A673 (cell line): ENCODE measurements around the gene CBFA2T3. TPM values are rescaled to one million over a fixed set of nuclear protein-coding genes. Genes with fewer than 3 reads are reported as not detected.
A peak's percentile ranks its signal among the peaks of the same experiment; 100 is the strongest.

Experiments
- BruUV-seq: library from RNA; stranded (reverse); fragments of 400-500 nt; replicated peaks from 2 replicates; lab custom pipeline; 2021; lab: Mats Ljungman, UMichigan
- CTCF ChIA-PET: fragments of 300-600 bp; sonication (Branson Sonifier 250); formaldehyde crosslinking; loops from one replicate; lab custom pipeline; 2022; ENCODE audit warnings: antibody characterized with exemption; lab: Charles Lee
- POLR2A ChIA-PET: fragments of 300-600 bp; sonication (Branson Sonifier 250); formaldehyde crosslinking; loops from one replicate; lab custom pipeline; 2022; ENCODE audit warnings: antibody characterized with exemption; ENCODE audit not compliant: low non-redundant PET; lab: Charles Lee
- DNase-seq: peaks from one replicate; pipeline ENCODE4 v3.0.0-alpha.2; 2015; ENCODE audit warnings: low spot score
- H3K27ac ChIP-seq: fragments of 200-600 bp; sonication (generic); 2 replicates; pipeline ENCODE4 v1.5.1; 2016; ENCODE audit warnings: mixed run types, low read depth, mild to moderate bottlenecking, mixed read lengths, antibody characterized with exemption, low read length; ENCODE audit not compliant: poor library complexity, severe bottlenecking
- H3K27me3 ChIP-seq: fragments of 200-600 bp; sonication (generic); replicated peaks from 2 replicates; pipeline ENCODE4 v1.6.1; 2017; ENCODE audit warnings: mixed run types, low read depth, mild to moderate bottlenecking, mixed read lengths, antibody characterized with exemption, low read length; ENCODE audit not compliant: insufficient read depth, poor library complexity
- H3K36me3 ChIP-seq: fragments of 200-600 bp; sonication (generic); 2 replicates; pipeline ENCODE4 v1.6.1; 2016; ENCODE audit warnings: mixed run types, mild to moderate bottlenecking, mixed read lengths, antibody characterized with exemption, low read length; ENCODE audit not compliant: insufficient read depth, poor library complexity, severe bottlenecking
- H3K4me1 ChIP-seq: fragments of 200-600 bp; sonication (generic); 2 replicates; pipeline ENCODE4 v1.6.1; 2017; ENCODE audit warnings: mixed run types, mild to moderate bottlenecking, mixed read lengths, antibody characterized with exemption, low read length; ENCODE audit not compliant: insufficient read depth, poor library complexity, severe bottlenecking
- H3K4me3 ChIP-seq: fragments of 200-600 bp; sonication (generic); 2 replicates; pipeline ENCODE4 v1.5.1; 2016; ENCODE audit warnings: low read depth, mixed run types, mild to moderate bottlenecking, mixed read lengths, low read length; ENCODE audit not compliant: poor library complexity, severe bottlenecking
- H3K9me3 ChIP-seq: fragments of 200-600 bp; sonication (generic); 2 replicates; pipeline ENCODE4 v1.6.1; 2016; ENCODE audit warnings: mixed run types, low read depth, mild to moderate bottlenecking, mixed read lengths, antibody characterized with exemption, low read length; ENCODE audit not compliant: poor library complexity, severe bottlenecking
- CTCF ChIP-seq: fragments of 300-800, 200-600 bp; sonication (generic); conservative IDR thresholded peaks from 2 replicates; pipeline ENCODE4 v1.5.1; 2017; ENCODE audit warnings: low read depth, mild to moderate bottlenecking, antibody characterized with exemption, low read length, moderate library complexity, mixed read lengths
- EZH2 ChIP-seq: fragments of 200-600 bp; sonication (generic); IDR thresholded peaks from 2 replicates; pipeline ENCODE4 v1.6.1; 2017; ENCODE audit warnings: borderline replicate concordance, low read depth, mild to moderate bottlenecking, mixed read lengths, antibody characterized with exemption, low read length; ENCODE audit not compliant: poor library complexity, severe bottlenecking
- intact Hi-C: fragments of 100-400 bp; cut with micrococcal nuclease; formaldehyde crosslinking; loops from one replicate; pipeline ENCODE4 v1.10.0; 2022; ENCODE audit not compliant: unreplicated experiment
- total RNA-seq: library from RNA; stranded (reverse); gene quantifications from 2 replicates; pipeline ENCODE4 v1.2.3, GENCODE V29; 2021

The CBFA2T3 gene
- total RNA-seq, 1 experiment from 2014 or later, result 1.7 TPM

- no peak overlapping the region for H3K4me3 ChIP-seq
- H3K27me3 ChIP-seq, result no peaks in the 10 kb centered on the region
- intact Hi-C loops, result no loop called here
- ChIA-PET CTCF (no interaction called here), POLR2A (interaction anchor here (0.6 kb wide), 2 partner anchors 8 to 23 kb away, joined by 11 to 17 read pairs; no protein-coding TSS in a partner anchor)
- H3K9me3 ChIP-seq, result no peaks in the 10 kb centered on the region
- TF ChIP-seq EZH2 (no peak), CTCF (no peak)
- BruUV-seq, result no TSS peak
- H3K4me1 ChIP-seq, result peaks cover 4% of the 10 kb centered on the region
- H3K36me3 ChIP-seq, result no peaks in the 10 kb centered on the region
- H3K27ac ChIP-seq, result no peak overlapping the region
- DNase-seq, result peak; percentile 26
Measured at GRCh38 chr16:88905563-88905962, 71.4 kb downstream of the CBFA2T3 start.

GRCh38 chr16:88904676-88905365 is 72.2 kb downstream of the CBFA2T3 start:
- H3K9me3 ChIP-seq, result no peaks in the 10 kb centered on the region
- no peaks in the 10 kb centered on the region for H3K36me3 ChIP-seq
- TF ChIP-seq CTCF (no peak), EZH2 (no peak)
- BruUV-seq, result no TSS peak
- H3K4me1 ChIP-seq, result peaks cover 4% of the 10 kb centered on the region
- no peak overlapping the region for H3K4me3 ChIP-seq
- H3K27ac ChIP-seq, result no peak overlapping the region
- intact Hi-C loops, result no loop called here
- ChIA-PET CTCF (no interaction called here), POLR2A (no interaction called here)
- no peak for DNase-seq
- H3K27me3 ChIP-seq, result no peaks in the 10 kb centered on the region

GRCh38 chr16:88903267-88903666 is 73.7 kb downstream of the CBFA2T3 start:
- POLR2A ChIA-PET, result no interaction called here
- Histone ChIP-seq H3K4me1 (peaks cover 4% of the 10 kb centered on the region), H3K27me3 (no peaks in the 10 kb centered on the region), H3K9me3 (no peaks in the 10 kb centered on the region), H3K36me3 (no peaks in the 10 kb centered on the region), H3K27ac (no peak overlapping the region), H3K4me3 (no peak overlapping the region)
- no TSS peak for BruUV-seq
- no peak for TF ChIP-seq EZH2
- TF ChIP-seq CTCF, result no peak
- no peak for DNase-seq
- CTCF ChIA-PET, result no interaction called here
- intact Hi-C loops, result no loop called here
